GM18873 (cell line): ENCODE measurements around the gene KIRREL1.

Source experiments
- ATAC-seq: cut with Tn5 transposase; IDR thresholded peaks from one replicate; pipeline ENCODE4 v1.9.1; 2021; ENCODE audit warnings: mild to moderate bottlenecking, moderate library complexity, moderate number of reproducible peaks; ENCODE audit not compliant: unreplicated experiment, low FRiP score

The KIRREL1 gene

DNA sequence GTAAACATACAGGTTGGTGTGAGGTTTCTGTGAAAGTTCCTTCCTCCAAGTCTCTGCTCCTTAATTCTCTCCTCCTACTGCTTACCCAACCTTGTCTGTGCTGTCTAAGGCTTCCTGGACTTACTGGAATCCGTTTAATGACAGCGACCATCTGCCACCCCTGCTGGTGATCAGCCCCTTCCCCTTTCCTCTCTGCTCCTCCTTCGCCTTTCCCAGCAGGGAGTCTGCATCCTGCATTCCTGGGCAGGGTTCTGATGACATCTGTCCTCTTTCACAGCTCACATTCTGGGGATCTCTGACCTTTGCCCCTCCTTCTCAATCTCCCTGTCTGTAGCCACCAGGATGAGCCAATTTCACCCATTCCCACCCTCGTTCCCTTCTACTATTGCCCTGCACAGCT is 66.5 kb downstream of the KIRREL1 start:
- ATAC-seq = no peak

DNA sequence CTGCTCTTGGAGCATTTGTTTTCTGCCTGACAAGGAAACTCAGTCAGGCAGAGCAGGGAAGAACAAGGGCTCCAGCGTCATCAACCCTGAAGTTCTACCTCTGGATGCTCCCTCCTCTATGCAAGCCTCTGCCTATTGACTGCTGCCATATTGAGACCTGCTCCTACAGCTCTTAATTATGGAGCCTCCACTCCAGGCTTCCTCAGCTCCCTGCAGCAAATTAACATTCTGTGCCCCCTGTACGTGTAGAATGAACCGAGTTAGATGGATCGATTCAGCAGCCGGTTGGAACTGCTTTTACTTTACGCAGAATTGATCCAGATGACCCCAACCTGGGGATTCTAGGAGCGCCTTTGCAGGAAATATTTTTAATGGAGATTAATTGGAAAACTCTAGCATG is 68.7 kb downstream of the KIRREL1 start:
- ATAC-seq = no peak

DNA sequence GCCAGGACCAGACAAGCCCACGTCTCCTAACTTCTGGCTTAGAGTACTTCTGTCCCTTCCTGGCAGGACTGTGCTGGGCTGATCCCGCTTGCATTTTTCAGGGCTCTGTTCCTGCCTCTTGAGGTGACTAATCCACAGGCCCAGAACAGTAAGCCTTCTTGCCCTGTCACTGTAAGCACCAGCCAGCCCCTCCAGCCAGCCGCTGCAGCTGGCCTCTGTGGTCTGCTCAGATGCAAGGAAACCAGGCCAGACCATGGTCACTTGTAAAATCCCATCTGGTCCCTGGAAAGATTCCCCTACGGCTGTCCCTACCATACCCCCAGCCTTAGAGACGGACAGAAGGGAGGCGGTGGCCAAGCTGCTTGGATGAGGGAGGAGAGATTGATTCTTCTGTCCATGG is 74.2 kb downstream of the KIRREL1 start:
- no peak for ATAC-seq

DNA sequence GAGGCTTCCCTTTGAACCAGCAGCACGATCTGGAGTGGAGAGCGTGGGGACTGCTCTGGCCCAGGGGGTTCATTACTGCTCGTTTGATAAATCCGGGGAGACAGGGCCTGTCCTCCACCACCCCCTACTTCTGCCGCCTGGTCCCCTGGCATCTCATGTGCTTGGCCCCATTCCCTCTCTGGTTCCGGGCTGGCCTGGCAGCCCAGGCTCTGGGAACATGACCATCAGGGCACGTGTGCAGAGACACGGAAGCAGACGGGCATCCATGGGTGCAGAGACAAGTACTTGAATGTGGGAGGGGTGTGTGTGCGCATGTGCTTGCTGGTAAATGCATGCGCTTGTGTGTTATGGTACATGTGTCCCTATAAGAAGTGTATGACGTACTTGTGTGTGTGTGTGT is 75.5 kb downstream of the KIRREL1 start:
- ATAC-seq = no peak

DNA sequence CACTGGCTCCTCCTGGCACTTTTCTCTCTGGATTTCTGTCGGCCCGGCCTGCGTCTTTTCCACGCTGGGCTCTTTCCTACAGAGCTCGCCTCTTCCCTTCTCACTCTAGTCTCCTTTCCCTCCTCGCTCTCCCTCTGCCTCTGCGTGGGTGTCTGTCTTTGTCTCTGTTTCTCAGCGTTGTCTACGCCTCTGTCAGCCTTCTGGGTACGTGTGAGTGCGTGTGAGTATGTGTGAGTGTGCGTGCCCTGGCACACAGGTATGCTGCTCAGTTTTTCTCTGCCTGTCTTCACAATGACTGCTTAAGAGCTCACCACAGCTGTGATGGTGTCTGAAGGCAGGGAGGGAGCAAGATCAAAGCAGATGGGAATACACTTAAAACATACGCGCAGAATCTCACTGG is 77.7 kb downstream of the KIRREL1 start:
- ATAC-seq = no peak

DNA sequence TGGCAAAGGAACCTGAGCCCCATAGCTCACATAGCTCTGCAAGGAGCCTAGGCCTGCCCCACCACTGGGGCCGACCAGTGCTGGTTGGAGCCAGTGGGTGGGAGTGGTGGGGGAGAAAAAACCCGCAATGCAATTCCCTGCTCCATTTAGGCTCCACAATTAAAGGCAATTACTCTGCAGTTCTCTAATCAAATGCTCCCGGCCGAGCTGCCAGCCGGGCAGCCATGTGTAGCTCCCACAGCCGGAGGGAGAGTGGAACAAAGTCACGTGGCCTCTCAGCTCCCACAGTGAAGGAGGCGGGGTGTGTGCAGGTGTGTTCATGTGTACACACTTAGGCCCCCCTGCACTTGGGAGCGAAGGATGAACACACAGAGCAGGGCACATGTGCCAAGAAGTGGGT is 81.6 kb downstream of the KIRREL1 start:
- no peak for ATAC-seq

DNA sequence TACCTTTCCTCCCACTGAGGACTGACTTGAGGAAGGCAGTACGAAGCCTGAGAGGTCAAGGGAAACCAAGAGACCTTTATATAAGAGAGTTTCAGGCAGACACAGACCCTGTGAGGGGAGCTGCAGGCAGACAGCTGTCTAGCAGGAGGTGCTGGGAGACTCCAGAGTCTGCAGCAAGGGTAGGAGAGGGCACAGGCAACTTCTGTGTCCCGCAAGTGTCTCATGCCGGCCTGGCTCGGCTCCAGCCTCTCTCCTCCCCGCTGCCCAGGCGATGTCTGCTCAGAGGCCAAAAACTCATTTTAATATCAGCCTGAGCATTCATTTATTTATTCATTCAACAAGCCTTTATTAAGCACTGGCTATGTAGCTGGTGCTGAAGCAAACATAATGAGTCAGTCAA is 83.0 kb downstream of the KIRREL1 start:
- ATAC-seq = no peak

DNA sequence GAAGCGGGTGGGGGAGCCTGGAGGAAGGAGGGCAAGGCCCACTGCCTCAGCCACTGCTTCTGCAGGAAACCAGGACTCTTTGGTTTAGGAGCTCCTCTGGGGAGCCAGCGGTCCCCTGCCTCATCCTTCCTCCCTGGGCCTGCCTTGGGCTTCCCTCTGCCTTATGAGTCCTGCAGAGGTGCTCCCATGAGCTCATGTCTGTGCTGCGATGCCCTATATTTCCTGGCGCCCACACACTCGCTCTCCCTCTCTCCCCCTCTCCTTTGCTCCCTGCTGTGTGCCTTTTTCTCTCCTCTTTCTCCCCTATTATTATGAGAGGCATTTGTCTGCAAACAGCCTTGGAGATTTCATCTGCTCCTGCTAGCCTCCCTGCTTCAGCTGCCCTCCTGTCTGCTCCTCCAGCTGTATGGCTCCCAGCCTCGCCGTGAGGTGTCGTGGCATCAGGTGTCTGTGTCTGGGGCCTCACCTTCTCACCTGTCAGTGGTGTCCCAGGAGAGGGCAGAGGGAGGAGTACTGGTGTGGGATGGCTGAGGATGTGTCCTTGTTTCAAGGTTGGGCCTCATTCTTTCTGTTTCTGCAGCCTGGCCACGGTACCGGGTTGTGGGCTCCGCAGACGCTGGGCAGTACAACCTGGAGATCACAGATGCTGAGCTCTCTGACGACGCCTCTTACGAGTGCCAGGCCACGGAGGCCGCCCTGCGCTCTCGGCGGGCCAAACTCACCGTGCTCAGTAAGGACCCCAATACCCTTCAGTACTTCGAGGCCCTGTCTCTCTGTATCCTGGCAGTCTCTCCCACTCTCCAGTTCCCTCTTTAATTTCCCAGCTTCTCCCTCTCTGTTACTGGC is 84.2 kb downstream of the KIRREL1 start:
- no peak for ATAC-seq

DNA sequence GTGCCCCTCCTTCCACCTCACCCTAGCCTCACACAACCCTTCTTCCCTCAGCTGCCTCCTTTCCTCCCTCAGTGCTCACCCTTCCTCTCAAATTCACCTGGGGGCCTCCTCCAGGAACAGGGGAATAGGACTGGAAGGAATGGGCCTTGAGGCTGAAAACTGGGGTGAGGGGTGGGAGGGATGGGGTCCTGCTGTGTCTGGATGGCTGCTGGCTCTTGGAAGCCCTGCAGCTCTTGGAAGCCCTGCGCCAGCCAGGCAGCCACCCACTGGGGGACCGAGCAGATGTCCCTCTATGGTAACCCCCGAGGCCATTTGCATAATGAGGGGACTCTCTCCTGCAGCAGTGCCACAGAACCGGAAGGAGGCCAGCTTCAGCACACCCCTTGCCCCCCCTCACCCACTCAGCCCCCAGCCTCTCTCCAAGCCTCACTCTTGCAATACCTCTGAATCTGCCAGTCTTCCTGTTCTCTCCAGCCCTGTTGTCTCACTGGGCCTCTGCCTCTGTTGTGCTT is 85.2 kb downstream of the KIRREL1 start:
- ATAC-seq = no peak

DNA sequence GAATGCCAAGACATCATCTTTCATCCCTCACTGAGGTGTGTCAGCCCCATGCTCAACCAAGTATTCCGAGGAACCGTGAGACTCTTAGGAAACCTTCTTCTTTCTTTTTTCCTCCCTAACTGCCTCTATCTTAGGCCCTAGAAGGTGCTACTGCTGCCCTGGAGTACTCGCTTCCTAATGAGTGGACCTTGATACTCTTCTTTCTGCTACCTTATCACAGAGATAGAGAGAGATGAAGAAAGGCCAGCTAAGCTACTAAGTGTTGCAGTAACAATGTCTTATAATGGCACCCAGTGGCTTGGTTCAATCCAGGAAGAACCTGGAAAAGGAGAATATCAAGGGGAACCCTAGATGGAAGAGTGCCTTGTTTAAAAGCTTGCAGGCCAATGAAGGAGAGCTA is 86.6 kb downstream of the KIRREL1 start:
- no peak for ATAC-seq

DNA sequence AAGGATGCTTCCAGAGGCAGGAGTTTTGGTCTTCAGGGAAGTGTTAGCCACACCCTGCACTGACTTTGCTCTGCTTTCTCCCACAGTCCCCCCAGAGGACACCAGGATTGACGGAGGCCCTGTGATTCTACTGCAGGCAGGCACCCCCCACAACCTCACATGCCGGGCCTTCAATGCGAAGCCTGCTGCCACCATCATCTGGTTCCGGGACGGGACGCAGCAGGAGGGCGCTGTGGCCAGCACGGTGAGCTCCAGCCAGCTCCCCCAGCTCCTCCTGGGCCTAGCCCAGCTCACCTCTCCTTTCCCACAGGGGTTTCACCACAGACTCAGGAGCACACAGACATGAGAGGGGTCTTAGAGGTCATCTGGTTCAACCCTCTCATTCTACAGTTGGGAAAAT is 90.9 kb downstream of the KIRREL1 start:
- ATAC-seq = no peak

DNA sequence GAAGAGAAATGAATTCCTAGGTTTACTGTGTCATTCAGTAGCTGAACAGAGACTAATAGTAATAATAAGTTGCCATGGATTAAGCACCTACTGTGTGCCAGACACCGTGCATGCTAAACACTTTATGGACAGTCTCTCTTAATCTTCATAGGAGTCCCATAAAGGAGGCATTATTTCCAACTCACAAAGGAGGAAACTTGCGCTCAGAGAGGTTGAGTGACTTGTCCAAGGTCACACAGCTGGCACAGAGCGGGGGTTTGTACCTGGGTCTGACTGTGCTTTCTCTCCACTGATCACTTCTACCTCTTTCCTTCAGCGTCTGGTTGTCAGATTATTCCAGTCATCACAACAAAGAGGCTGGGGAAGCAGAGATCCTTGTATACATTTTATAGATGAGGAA is 91.3 kb downstream of the KIRREL1 start:
- ATAC-seq = no peak

DNA sequence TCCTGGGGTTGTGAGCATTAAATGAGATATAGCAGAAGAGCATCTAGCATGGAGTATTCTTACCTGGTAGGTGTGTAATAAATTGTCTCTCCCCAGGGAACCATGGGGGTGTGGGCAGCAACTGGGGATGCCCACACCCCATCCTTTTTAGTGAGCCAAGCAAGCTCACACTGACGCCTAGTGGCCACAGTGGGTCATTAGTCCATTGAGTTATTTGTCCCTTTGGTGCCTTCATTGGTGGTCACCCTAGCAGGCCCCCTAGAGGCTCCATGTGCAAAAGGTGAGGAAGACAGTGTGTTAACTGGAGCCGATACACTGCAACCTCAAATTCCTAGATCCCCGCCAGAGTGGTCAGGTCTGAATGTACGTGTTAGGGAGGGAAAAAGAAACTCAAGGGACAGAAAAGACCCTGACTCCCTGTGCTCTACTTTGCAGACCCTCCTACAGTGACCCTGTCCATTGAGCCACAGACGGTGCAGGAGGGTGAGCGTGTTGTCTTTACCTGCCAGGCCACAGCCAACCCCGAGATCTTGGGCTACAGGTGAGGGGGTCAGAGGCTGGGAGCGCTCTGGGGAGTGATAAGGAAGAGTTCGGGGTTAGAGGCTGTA is 94.0 kb downstream of the KIRREL1 start:
- ATAC-seq = no peak

DNA sequence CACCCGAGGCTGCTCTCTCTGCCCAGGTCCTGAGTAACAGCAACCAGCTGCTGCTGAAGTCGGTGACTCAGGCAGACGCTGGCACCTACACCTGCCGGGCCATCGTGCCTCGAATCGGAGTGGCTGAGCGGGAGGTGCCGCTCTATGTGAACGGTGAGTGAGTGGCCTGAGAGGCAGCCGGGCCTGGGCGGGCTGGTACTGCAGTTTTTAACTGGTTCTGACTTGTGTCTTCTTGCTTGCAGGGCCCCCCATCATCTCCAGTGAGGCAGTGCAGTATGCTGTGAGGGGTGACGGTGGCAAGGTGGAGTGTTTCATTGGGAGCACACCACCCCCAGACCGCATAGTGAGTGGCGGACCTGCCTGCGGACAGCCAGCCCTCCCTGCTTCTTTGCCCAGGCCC is 96.0 kb downstream of the KIRREL1 start:
- no peak for ATAC-seq

DNA sequence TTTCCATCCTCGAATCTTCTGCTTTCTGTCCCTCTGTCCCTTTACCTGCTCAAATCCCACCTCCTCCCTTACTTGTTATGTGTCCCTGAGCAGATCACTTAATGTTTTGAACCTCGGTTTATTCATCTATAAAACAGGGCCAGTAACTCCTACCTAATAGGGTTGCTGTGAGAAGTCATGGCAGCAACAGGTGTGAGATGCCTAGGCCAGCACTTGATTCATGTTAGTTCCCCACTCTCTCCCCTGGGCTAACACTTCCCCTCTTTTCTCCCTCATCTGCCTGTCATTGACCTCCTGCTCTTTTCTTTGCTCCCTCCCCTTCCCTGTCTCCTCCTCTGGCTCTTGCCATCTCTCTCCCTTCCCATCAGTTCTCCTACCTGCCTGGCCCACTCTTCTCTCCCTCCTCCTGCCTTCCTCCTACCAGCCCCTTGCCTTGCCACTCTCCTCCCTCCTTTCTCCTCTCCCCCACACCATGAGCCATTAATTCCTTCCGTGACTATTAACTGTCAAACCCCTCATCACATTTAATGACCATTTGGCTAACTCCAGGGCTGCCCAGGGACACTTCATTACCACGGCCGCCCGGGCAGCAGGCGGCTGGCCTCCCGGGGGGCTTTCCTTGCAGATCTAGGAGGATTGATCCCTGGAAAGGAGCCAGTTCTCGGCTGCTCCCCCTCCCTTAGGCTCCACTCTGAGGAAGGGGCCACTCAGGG is 96.6 kb downstream of the KIRREL1 start:
- ATAC-seq = no peak

DNA sequence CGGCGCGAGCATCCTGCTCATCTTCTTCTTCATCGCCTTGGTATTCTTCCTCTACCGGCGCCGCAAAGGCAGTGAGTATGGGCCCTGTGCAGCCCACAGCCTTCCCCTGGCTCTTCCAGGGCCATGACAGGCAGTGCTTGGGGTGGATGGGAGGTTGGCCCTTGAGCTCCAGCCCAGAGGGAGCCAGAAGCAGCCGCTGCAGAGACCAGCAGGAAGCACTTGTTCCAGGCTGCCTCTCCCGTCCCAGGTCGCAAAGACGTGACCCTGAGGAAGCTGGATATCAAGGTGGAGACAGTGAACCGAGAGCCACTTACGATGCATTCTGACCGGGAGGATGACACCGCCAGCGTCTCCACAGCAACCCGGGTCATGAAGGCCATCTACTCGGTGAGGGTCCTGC is 99.9 kb downstream of the KIRREL1 start:
- no peak for ATAC-seq

DNA sequence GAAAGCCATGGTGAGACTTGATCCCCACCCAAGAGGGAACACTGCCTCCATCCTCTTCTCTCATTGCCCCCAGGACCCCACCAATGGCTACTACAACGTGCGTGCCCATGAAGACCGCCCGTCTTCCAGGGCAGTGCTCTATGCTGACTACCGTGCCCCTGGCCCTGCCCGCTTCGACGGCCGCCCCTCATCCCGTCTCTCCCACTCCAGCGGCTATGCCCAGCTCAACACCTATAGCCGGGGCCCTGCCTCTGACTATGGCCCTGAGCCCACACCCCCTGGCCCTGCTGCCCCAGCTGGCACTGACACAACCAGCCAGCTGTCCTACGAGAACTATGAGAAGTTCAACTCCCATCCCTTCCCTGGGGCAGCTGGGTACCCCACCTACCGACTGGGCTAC is 101.1 kb downstream of the KIRREL1 start:
- no peak for ATAC-seq

DNA sequence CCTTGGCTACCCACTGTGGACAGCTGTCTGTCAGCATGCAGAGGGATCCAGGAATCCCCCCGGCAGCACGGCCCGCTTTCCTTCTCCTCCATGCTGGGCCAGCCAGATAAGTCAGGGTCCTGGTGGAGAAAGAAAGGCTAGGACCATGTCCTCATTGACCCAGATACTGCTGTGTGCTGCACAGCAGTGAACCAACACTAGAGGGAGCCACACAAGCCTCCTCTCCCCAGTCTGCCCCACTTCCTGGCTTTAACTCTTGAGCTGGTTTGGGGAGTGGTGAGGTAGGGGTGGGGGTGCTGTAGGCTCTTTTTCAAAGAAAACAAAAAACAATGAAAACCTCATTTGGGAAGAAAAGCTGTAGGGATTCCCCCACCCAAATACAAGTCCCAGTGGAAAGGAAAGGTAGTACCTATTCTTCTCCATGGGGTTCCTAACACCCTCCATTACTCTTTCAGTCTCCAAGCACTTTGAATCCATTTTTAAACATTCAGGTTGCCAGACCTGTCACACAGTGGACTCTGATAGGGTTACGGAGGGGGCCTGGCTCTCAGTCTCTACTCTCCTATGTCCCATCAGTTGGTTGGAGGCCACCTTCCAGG is 102.4 kb downstream of the KIRREL1 start:
- no peak for ATAC-seq

DNA sequence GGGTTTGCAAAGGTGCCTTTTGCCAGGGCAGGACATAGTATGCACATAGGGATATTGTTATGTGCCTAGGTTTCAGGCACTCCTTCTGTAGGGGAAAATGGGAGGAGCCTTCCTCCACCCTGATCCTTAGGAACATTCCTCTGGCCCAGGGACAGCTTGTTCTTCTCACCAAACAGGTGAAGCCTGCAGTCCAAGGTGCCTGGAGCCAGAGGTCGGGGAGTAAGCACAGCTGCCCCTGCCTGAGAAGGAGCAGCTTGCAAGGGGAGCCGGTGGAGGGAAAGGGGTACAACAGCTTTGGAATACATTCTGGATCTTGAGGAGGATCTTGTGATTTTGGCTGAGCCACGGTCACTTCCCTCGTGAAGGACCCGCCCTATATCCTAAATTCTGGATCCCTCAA is 104.8 kb downstream of the KIRREL1 start:
- no peak for ATAC-seq

DNA sequence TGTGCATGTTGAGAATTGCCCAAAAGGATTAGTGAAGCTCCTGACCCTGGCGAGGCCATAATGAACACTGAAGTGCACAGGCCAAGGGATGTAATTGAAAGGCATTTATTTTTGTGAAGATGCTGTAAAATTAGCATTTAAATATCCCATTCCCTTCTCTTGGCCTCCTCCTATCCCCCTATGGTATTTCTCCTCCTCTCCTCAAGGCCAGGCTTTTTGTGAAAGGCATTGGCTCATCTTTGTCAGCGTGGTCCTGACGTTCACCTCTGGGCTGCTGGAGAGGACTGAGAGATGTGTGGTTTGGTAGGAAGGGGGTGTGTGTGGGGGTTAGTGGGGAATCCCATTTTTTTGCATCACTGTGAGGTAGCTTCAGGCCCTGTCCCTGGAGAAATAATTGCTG is 105.7 kb downstream of the KIRREL1 start:
- no peak for ATAC-seq

DNA sequence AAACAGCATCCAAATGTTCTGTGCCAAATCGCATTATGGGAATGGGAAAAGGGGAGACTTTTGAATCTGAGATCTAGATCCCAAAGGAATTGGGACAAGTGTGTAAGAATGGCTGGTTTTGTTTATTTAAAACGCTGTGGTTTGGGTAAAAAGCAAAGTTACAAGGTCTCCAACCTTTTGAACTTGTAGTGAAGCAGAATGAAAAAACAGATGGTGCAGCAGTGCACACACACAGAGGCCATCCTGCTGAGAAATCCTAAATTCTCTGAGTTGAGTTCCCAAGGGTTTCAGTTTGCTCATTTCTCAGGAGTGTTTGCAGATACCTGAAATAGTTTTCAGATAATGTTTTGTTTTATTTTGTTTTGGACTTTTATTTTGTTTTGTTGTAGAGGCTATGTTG is 107.1 kb downstream of the KIRREL1 start:
- no peak for ATAC-seq
